Sciatic nerve (tissue), 2 donors: Measurements from ENCODE around the gene GPR146. TPM values are rescaled to one million over a fixed set of nuclear protein-coding genes. Genes with fewer than 3 reads are reported as not detected.
A peak's percentile ranks its signal among the peaks of the same experiment; 100 is the strongest.

Experiments used
- ATAC-seq: fragments of 200-7000 bp; cut with Tn5 transposase; one replicate; pipeline ENCODE4 v1.9.1; 2020; ENCODE audit warnings: mild to moderate bottlenecking, moderate library complexity
- DNase-seq: peaks from one replicate; pipeline ENCODE4 v3.0.0-alpha.2; 2020; ENCODE audit warnings: low spot score
- intact Hi-C: fragments of 100-400 bp; cut with DNase I; formaldehyde crosslinking; loops from one replicate; pipeline ENCODE4 v1.14.2; 2022
- total RNA-seq: library from RNA; stranded (reverse); fragmentation: NEBNext Ultra II Directional; extraction: Animal tissue kit (Norgen Biotek cat#: 25700); gene quantifications from one replicate; pipeline ENCODE4 v1.2.1, GENCODE V29; 2021
- donor health status: DM: no; HTN: no; CAD: no.
- donor health status: DM: no; HTN: no; CAD: no.

GPR146 gene
- total RNA-seq, 1 donor from 2014 or later, result 50.5 TPM

GRCh38 chr7:1009747-1010146 is 34.6 kb upstream of the GPR146 start:
- intact Hi-C loops, result loop anchor here (5.0 kb wide), 1 partner anchor 863 kb away; no protein-coding TSS in a partner anchor
- DNase-seq, result no peak

GRCh38 chr7:1010226-1010625 is 34.1 kb upstream of the GPR146 start:
- no peak for DNase-seq
- intact Hi-C loops, result no loop called here
- no peak for ATAC-seq

More at GRCh38 chr7:1009747-1010146, 34.6 kb upstream of the GPR146 start:
- ATAC-seq, result no peak

GRCh38 chr7:1011297-1012003 is 32.9 kb upstream of the GPR146 start:
- no peak for DNase-seq
- intact Hi-C loops, result no loop called here
- no peak for ATAC-seq

GRCh38 chr7:1012004-1012715 is 32.2 kb upstream of the GPR146 start:
- DNase-seq, result no peak
- intact Hi-C loops, result no loop called here
- ATAC-seq, result peak; percentile 7

- ATAC-seq (no peak), DNase-seq (no peak)
- intact Hi-C loops, result no loop called here
These were observed 31.6 kb upstream of the GPR146 start for GRCh38 chr7:1012716-1013095.

- intact Hi-C loops, result no loop called here
- no peak for DNase-seq
- ATAC-seq, result no peak
These were observed 30.8 kb upstream of the GPR146 start for GRCh38 chr7:1013581-1013980.

- DNase-seq (no peak), ATAC-seq (no peak)
- intact Hi-C loops, result no loop called here
These were observed 29.7 kb upstream of the GPR146 start for GRCh38 chr7:1014681-1015080.

- no peak for ATAC-seq
- DNase-seq, result no peak
- intact Hi-C loops, result no loop called here
These were observed 28.9 kb upstream of the GPR146 start for GRCh38 chr7:1015196-1016121.

GRCh38 chr7:1016577-1017531 is 27.5 kb upstream of the GPR146 start:
- DNase-seq (no peak), ATAC-seq (no peak)
- intact Hi-C loops, result no loop called here

- intact Hi-C loops, result no loop called here
- DNase-seq (no peak), ATAC-seq (no peak)
These were observed 26.6 kb upstream of the GPR146 start for GRCh38 chr7:1017586-1018333.

GRCh38 chr7:1018334-1018695 is 26.0 kb upstream of the GPR146 start:
- ATAC-seq (no peak), DNase-seq (no peak)
- intact Hi-C loops, result no loop called here

GRCh38 chr7:1019255-1019785 is 25.0 kb upstream of the GPR146 start:
- ATAC-seq (no peak), DNase-seq (no peak)
- intact Hi-C loops, result no loop called here

GRCh38 chr7:1019789-1020610 is 24.3 kb upstream of the GPR146 start:
- intact Hi-C loops, result no loop called here
- DNase-seq (no peak), ATAC-seq (no peak)

GRCh38 chr7:1020849-1021251 is 23.5 kb upstream of the GPR146 start:
- intact Hi-C loops, result no loop called here
- ATAC-seq (no peak), DNase-seq (no peak)

- ATAC-seq, result no peak
- intact Hi-C loops, result no loop called here
- DNase-seq, result no peak
These were observed 23.0 kb upstream of the GPR146 start for GRCh38 chr7:1021366-1021765.

GRCh38 chr7:1021931-1022330 is 22.4 kb upstream of the GPR146 start:
- DNase-seq (no peak), ATAC-seq (no peak)
- intact Hi-C loops, result no loop called here

GRCh38 chr7:1022356-1022755 is 22.0 kb upstream of the GPR146 start:
- ATAC-seq, result no peak
- DNase-seq, result no peak
- intact Hi-C loops, result no loop called here
